HG03565 (cell line): Measurements from ENCODE around the gene ATL3.
"Not testable (repeated sequence)": the region's sequence is repeated elsewhere in the genome, so short reads cannot be mapped to it uniquely, and the experiment has no call there.

ENCODE experiments used
- ATAC-seq: cut with Tn5 transposase; IDR thresholded peaks from one replicate; pipeline ENCODE4 v1.9.1; 2021; ENCODE audit warnings: mild to moderate bottlenecking, moderate library complexity; ENCODE audit not compliant: unreplicated experiment

Gene ATL3

GRCh38 chr11:63682066-63683021, 11.2 kb upstream of the ATL3 start:
- no peak for ATAC-seq

- ATAC-seq: peak; percentile 77
Observed at GRCh38 chr11:63681321-63682065, 10.3 kb upstream of the ATL3 start, which contains the start of gene RTN3. Gene RTN3 (plus strand): TSS chr11:63681500. CDS start chr11:63681637, 137 bp downstream.

- ATAC-seq: no peak
Observed at GRCh38 chr11:63680834-63681320, 9.7 kb upstream of the ATL3 start.

GRCh38 chr11:63673579-63673978, 2.4 kb upstream of the ATL3 start:
- no peak for ATAC-seq

- no peak for ATAC-seq
Observed at GRCh38 chr11:63672936-63673539, 1.9 kb upstream of the ATL3 start.

GRCh38 chr11:63672156-63672463, 934 bp upstream of the ATL3 start:
- no peak for ATAC-seq

GRCh38 chr11:63670433-63671321, 499 bp downstream of the ATL3 start:
- ATAC-seq: peak; percentile 11

GRCh38 chr11:63670096-63670432, 1.1 kb downstream of the ATL3 start:
- no peak for ATAC-seq

GRCh38 chr11:63667995-63668795, 3.0 kb downstream of the ATL3 start:
- no peak for ATAC-seq

GRCh38 chr11:63666874-63667273, 4.3 kb downstream of the ATL3 start:
- no peak for ATAC-seq

- no peak for ATAC-seq
Observed at GRCh38 chr11:63663809-63664208, 7.4 kb downstream of the ATL3 start.

- ATAC-seq: no peak
Observed at GRCh38 chr11:63660972-63661371, 10.2 kb downstream of the ATL3 start.

- no peak for ATAC-seq
Observed at GRCh38 chr11:63652671-63653070, 18.5 kb downstream of the ATL3 start.

- no peak for ATAC-seq
Observed at GRCh38 chr11:63643205-63643604, 28.0 kb downstream of the ATL3 start.

GRCh38 chr11:63641727-63642126, 29.4 kb downstream of the ATL3 start:
- no peak for ATAC-seq

- ATAC-seq: no peak
Observed at GRCh38 chr11:63639199-63639832, 31.9 kb downstream of the ATL3 start.

GRCh38 chr11:63638436-63638835, 32.7 kb downstream of the ATL3 start:
- not testable (repeated sequence) for ATAC-seq

- ATAC-seq: no peak
Observed at GRCh38 chr11:63635762-63636465, 35.3 kb downstream of the ATL3 start.

- ATAC-seq: no peak
Observed at GRCh38 chr11:63629426-63629825, 41.8 kb downstream of the ATL3 start.
